Osteoblast (primary cell): ENCODE results near the gene ATRNL1. TPM values are rescaled to one million over a fixed set of nuclear protein-coding genes. Genes with fewer than 3 reads are reported as not detected.
A peak's percentile ranks its signal among the peaks of the same experiment; 100 is the strongest.

ENCODE experiments used
- DNase-seq: peaks from one replicate; pipeline ENCODE4 v3.0.0; 2011; ENCODE audit warnings: low spot score, mixed read lengths; ENCODE audit not compliant: insufficient read length; ENCODE audit errors: missing footprints
- H2AFZ ChIP-seq: 2 replicates; pipeline ENCODE4 v1.6.0; 2011; ENCODE audit warnings: mild to moderate bottlenecking, low read length
- H3K27ac ChIP-seq: 2 replicates; pipeline ENCODE4 v1.5.1; 2011; ENCODE audit warnings: mild to moderate bottlenecking, low read depth, low read length, moderate library complexity
- H3K27me3 ChIP-seq: 2 replicates; pipeline ENCODE4 v1.6.0; 2012; ENCODE audit warnings: mild to moderate bottlenecking, control low read depth, inconsistent platforms, low read length, moderate library complexity; ENCODE audit not compliant: insufficient read depth
- H3K36me3 ChIP-seq: 2 replicates; pipeline ENCODE4 v1.5.1; 2011; ENCODE audit warnings: mild to moderate bottlenecking, low read length, control low read depth, moderate library complexity; ENCODE audit not compliant: insufficient read depth
- H3K4me1 ChIP-seq: 2 replicates; pipeline ENCODE4 v1.5.1; 2011; ENCODE audit warnings: mild to moderate bottlenecking, low read length, control low read depth, moderate library complexity; ENCODE audit not compliant: insufficient read depth
- H3K4me2 ChIP-seq: 2 replicates; pipeline ENCODE4 v1.6.0; 2011; ENCODE audit warnings: mild to moderate bottlenecking, low read length; ENCODE audit not compliant: insufficient read depth
- H3K4me3 ChIP-seq: fragments of 200-600 bp; sonication (generic); 3 replicates; pipeline ENCODE4 v1.5.1; 2012; ENCODE audit warnings: mild to moderate bottlenecking, low read length, inconsistent platforms; ENCODE audit not compliant: insufficient read depth
- H3K79me2 ChIP-seq: 2 replicates; pipeline ENCODE4 v1.6.0; 2012; ENCODE audit warnings: mild to moderate bottlenecking, low read length, control low read depth, inconsistent platforms; ENCODE audit not compliant: insufficient read depth
- H3K9me3 ChIP-seq: 2 replicates; pipeline ENCODE4 v1.5.1; 2011; ENCODE audit warnings: low read depth, low read length, control low read depth
- H4K20me1 ChIP-seq: 2 replicates; pipeline ENCODE4 v1.6.0; 2012; ENCODE audit warnings: mild to moderate bottlenecking, low read length, control low read depth; ENCODE audit not compliant: insufficient read depth
- total RNA-seq: library from RNA; depleted of rRNA; stranded (reverse); fragments of >200 nt; gene quantifications from 2 replicates; pipeline ENCODE4 v1.2.3, GENCODE V29; 2012
- TF ChIP-seq, protein P1 (sequence below): IDR thresholded peaks from 2 replicates; pipeline ENCODE4 v1.5.1; 2011; ENCODE audit warnings: mild to moderate bottlenecking, low read depth, low read length, moderate library complexity; ENCODE audit errors: extremely low read depth

ATRNL1 gene
- total RNA-seq, 1 donor, result 1.4 TPM

DNA sequence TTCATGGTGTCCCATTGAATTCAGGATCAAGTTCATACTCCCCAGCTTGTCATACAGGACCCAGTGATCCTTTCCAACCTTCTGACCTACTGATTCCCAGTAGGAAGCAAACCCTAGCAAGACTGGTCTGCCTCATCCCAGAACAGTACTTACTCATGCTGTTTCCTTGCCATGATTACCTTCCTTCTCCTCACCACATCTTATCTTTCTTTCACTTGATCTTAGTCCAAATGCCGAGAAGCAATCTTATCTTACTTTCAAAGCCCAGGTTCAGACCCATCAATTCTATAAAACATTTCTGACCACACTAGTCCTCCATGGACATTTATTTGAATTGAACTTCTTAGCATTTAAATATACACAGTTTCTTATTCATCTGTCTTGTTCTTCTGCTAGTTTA, 26.6 kb upstream of the ATRNL1 start:
- no peak for DNase-seq
- Histone ChIP-seq H3K27ac (no peak overlapping the region), H3K36me3 (no peaks in the 10 kb centered on the region), H3K79me2 (no peaks in the 10 kb centered on the region), H2AFZ (no peak overlapping the region), H3K27me3 (no peaks in the 10 kb centered on the region), H3K4me2 (no peak overlapping the region), H4K20me1 (no peaks in the 10 kb centered on the region), H3K4me1 (no peaks in the 10 kb centered on the region), H3K4me3 (no peak overlapping the region), H3K9me3 (no peaks in the 10 kb centered on the region)
- TF ChIP-seq, protein P1, sequence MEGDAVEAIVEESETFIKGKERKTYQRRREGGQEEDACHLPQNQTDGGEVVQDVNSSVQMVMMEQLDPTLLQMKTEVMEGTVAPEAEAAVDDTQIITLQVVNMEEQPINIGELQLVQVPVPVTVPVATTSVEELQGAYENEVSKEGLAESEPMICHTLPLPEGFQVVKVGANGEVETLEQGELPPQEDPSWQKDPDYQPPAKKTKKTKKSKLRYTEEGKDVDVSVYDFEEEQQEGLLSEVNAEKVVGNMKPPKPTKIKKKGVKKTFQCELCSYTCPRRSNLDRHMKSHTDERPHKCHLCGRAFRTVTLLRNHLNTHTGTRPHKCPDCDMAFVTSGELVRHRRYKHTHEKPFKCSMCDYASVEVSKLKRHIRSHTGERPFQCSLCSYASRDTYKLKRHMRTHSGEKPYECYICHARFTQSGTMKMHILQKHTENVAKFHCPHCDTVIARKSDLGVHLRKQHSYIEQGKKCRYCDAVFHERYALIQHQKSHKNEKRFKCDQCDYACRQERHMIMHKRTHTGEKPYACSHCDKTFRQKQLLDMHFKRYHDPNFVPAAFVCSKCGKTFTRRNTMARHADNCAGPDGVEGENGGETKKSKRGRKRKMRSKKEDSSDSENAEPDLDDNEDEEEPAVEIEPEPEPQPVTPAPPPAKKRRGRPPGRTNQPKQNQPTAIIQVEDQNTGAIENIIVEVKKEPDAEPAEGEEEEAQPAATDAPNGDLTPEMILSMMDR, result no peak

- Histone ChIP-seq H4K20me1 (no peaks in the 10 kb centered on the region), H3K27ac (no peak overlapping the region), H2AFZ (no peak overlapping the region), H3K9me3 (no peaks in the 10 kb centered on the region), H3K27me3 (no peaks in the 10 kb centered on the region), H3K4me1 (no peaks in the 10 kb centered on the region), H3K36me3 (no peaks in the 10 kb centered on the region), H3K79me2 (no peaks in the 10 kb centered on the region), H3K4me2 (no peak overlapping the region), H3K4me3 (no peak overlapping the region)
- TF ChIP-seq, protein P1, result no peak
- no peak for DNase-seq
Measured at GRCh38 chr10:115073796-115074195, 19.4 kb upstream of the ATRNL1 start.

DNA sequence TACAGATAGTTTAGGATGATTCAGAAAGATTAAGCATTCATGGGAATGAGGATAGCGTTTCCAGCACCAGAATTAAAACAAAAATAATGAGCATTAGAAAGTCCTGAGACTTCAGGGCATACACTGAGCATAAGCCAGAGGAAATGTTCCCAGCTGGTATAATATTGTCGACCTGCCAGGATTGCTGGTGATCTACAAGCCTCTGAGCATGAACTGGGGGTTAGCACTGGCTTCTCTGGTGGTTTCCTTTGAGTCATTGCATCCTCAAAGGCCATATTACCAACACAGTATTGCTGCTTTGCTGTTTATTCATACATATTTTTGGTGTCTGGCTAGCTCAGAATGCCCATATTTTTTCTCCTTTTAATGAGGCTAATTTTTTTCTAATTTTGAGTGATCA, 10.7 kb upstream of the ATRNL1 start:
- H3K79me2 ChIP-seq, result no peaks in the 10 kb centered on the region
- H3K36me3 ChIP-seq, result no peaks in the 10 kb centered on the region
- H3K4me1 ChIP-seq, result no peaks in the 10 kb centered on the region
- no peaks in the 10 kb centered on the region for H3K9me3 ChIP-seq
- TF ChIP-seq, protein P1, result no peak
- H2AFZ ChIP-seq, result no peak overlapping the region
- H3K4me2 ChIP-seq, result no peak overlapping the region
- no peaks in the 10 kb centered on the region for H4K20me1 ChIP-seq
- H3K27ac ChIP-seq, result no peak overlapping the region
- peak; percentile 80 for DNase-seq
- no peaks in the 10 kb centered on the region for H3K27me3 ChIP-seq
- no peak overlapping the region for H3K4me3 ChIP-seq

- no peak for DNase-seq
- TF ChIP-seq, protein P1, result no peak
- H2AFZ ChIP-seq, result no peak overlapping the region
Measured at GRCh38 chr10:115084277-115084850, 8.8 kb upstream of the ATRNL1 start.

More at GRCh38 chr10:115084277-115084850, 8.8 kb upstream of the ATRNL1 start:
- no peaks in the 10 kb centered on the region for H3K36me3 ChIP-seq
- H3K4me2 ChIP-seq, result no peak overlapping the region
- no peaks in the 10 kb centered on the region for H3K27me3 ChIP-seq
- H3K9me3 ChIP-seq, result no peaks in the 10 kb centered on the region
- no peaks in the 10 kb centered on the region for H3K4me1 ChIP-seq
- H4K20me1 ChIP-seq, result no peaks in the 10 kb centered on the region
- no peak overlapping the region for H3K27ac ChIP-seq
- H3K79me2 ChIP-seq, result no peaks in the 10 kb centered on the region
- no peak overlapping the region for H3K4me3 ChIP-seq
